Lower lobe of right lung (tissue), 2 donors: ENCODE data around the gene NPHP3. TPM values are rescaled to one million over a fixed set of nuclear protein-coding genes. Genes with fewer than 3 reads are reported as not detected.
A peak's percentile ranks its signal among the peaks of the same experiment; 100 is the strongest.

ENCODE experiments used
- ATAC-seq, 2 donors: fragments of 200-7000 bp; cut with Tn5 transposase; one replicate each; pipeline ENCODE4 v1.9.1; 2020 to 2022; ENCODE audit warnings: mild to moderate bottlenecking in 2 of 2, moderate library complexity in 2 of 2
- DNase-seq: peaks from one replicate; pipeline ENCODE4 v3.0.0-alpha.2; 2020
- H3K27ac ChIP-seq: fragments of 200-600 bp; one replicate; pipeline ENCODE4 v1.8.0; 2022
- H3K27me3 ChIP-seq: fragments of 200-600 bp; one replicate; pipeline ENCODE4 v1.8.0; 2022; ENCODE audit warnings: low read depth
- H3K36me3 ChIP-seq: fragments of 200-600 bp; one replicate; pipeline ENCODE4 v1.8.0; 2022; ENCODE audit warnings: mild to moderate bottlenecking
- H3K4me1 ChIP-seq: fragments of 200-600 bp; one replicate; pipeline ENCODE4 v1.8.0; 2022
- H3K4me3 ChIP-seq: fragments of 200-600 bp; one replicate; pipeline ENCODE4 v1.8.0; 2022; ENCODE audit warnings: mild to moderate bottlenecking
- H3K9me3 ChIP-seq: fragments of 200-600 bp; one replicate; pipeline ENCODE4 v1.8.0; 2022
- intact Hi-C: fragments of 100-400 bp; cut with DNase I; formaldehyde crosslinking; loops from one replicate; pipeline ENCODE4 v1.11.0; 2022
- total RNA-seq: library from RNA; stranded (reverse); fragmentation: NEBNext Ultra II Directional; extraction: Animal tissue kit (Norgen Biotek cat#: 25700); gene quantifications from one replicate; pipeline ENCODE4 v1.2.1, GENCODE V29; 2021
- TF ChIP-seq, protein P1 (sequence below): fragments of 200-600 bp; IDR thresholded peaks from one replicate; pipeline ENCODE4 v1.8.0; 2022; ENCODE audit warnings: antibody characterized with exemption, mild to moderate bottlenecking
- donor health status: DM: no; HTN: yes; CAD: no; lungs with severe emphysema.

Gene NPHP3
- total RNA-seq, 1 donor from 2014 or later: 31.2 TPM

DNA sequence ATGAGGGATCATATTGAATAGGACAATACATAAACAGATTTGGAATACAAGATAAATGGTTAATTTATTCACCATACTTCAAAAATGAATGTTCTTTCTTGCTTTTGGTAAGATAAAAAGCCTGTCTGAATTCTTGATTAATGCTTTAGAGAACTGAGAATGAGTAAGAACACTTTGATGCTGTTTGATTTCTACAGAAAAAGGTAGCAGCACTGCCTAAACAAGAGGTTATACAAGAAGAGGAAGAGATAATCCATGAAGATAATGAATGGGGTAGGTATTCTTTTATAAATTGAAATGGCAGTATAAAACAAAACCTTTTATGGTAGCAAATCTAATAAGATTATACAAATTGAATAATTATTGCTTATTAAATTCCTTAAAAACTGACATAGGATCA is 46.8 kb downstream of the NPHP3 start:
- DNase-seq (no peak), ATAC-seq (no peak)
- Histone ChIP-seq H3K27ac (no peak overlapping the region), H3K9me3 (no peaks in the 10 kb centered on the region), H3K4me3 (no peak overlapping the region), H3K27me3 (no peaks in the 10 kb centered on the region), H3K4me1 (no peaks in the 10 kb centered on the region), H3K36me3 (peaks cover 96% of the 10 kb centered on the region)
- TF ChIP-seq, protein P1, sequence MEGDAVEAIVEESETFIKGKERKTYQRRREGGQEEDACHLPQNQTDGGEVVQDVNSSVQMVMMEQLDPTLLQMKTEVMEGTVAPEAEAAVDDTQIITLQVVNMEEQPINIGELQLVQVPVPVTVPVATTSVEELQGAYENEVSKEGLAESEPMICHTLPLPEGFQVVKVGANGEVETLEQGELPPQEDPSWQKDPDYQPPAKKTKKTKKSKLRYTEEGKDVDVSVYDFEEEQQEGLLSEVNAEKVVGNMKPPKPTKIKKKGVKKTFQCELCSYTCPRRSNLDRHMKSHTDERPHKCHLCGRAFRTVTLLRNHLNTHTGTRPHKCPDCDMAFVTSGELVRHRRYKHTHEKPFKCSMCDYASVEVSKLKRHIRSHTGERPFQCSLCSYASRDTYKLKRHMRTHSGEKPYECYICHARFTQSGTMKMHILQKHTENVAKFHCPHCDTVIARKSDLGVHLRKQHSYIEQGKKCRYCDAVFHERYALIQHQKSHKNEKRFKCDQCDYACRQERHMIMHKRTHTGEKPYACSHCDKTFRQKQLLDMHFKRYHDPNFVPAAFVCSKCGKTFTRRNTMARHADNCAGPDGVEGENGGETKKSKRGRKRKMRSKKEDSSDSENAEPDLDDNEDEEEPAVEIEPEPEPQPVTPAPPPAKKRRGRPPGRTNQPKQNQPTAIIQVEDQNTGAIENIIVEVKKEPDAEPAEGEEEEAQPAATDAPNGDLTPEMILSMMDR: no peak
- intact Hi-C loops: no loop called here

DNA sequence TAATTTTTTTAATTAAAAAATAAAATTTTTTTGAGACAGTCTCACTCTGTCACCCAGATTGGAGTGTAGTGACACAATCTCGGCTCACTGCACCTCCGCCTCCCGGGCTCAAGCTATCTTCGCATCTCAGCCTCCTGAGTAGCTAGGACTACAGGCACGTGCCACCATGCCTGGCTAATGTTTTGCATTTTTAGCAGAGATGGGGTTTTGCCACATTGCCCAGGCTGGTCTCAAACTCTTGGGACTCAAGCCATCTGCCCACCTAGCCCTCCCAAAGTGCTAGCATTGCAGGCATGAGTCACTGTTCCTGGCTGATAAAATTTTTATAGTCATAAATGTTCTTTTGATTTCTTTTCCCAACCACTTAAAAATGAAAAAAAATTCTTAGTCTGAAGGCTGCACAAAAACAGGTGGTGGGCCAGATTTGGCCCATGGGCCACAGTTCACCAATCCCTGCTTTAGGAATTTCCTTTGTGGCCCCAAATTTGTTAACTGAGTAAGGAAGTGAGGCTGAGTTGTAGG is 52.9 kb downstream of the NPHP3 start:
- H3K4me3 ChIP-seq: no peak overlapping the region
- no peaks in the 10 kb centered on the region for H3K9me3 ChIP-seq
- peaks cover 12% of the 10 kb centered on the region for H3K4me1 ChIP-seq
- H3K36me3 ChIP-seq: peaks cover 65% of the 10 kb centered on the region
- TF ChIP-seq, protein P1: no peak
- no peak overlapping the region for H3K27ac ChIP-seq
- ATAC-seq: no peak
- DNase-seq: no peak
- intact Hi-C loops: no loop called here
- H3K27me3 ChIP-seq: no peaks in the 10 kb centered on the region

DNA sequence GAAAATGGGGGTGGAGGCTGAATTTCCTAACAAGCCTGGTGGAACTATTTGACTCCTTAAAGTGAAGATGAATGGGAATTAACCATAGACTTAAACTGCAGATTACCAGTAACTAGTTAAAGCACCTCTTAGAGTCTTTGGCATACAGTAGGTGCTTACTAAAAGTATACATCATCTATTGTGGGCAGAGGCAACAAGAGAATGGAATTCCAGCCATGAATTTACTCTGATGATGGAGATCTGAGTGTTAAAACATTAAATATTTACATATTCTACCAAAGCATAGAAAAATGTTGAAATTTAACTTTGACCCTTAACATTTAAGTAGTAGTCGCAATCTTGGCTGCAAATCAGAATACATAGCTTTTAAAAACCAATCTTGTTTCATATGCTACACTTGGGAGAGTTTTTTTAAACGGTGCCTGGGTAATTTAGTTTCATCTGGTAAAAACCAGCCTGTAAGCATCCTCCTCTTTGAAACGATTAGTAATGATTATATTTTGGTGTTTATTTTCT is 56.9 kb downstream of the NPHP3 start:
- intact Hi-C loops: no loop called here
- H3K27ac ChIP-seq: no peak overlapping the region
- H3K36me3 ChIP-seq: peaks cover 28% of the 10 kb centered on the region
- no peak overlapping the region for H3K4me3 ChIP-seq
- H3K27me3 ChIP-seq: no peaks in the 10 kb centered on the region
- peaks cover 29% of the 10 kb centered on the region for H3K4me1 ChIP-seq
- TF ChIP-seq, protein P1: no peak
- H3K9me3 ChIP-seq: no peaks in the 10 kb centered on the region
- ATAC-seq: no peak
- no peak for DNase-seq

DNA sequence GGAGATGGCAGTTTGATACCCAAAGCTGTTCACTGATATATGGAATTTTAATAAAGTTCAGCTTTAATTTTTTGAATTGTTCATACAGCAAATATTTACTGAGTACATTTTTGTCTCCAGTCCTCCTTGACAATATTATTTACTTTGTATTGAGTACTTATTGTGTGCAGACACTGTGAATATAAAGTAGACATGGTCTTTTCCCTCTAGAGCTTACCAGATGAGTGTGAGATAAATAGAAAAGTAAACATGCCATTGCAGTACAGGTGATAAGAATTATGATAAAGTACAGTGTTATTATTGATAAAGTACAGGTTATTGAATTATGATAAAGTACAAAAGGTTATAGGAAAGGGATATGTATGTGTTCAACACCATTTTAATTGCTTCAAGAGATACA is 60.0 kb downstream of the NPHP3 start:
- Histone ChIP-seq H3K4me1 (peaks cover 42% of the 10 kb centered on the region), H3K36me3 (peaks cover 14% of the 10 kb centered on the region), H3K27ac (no peak overlapping the region), H3K4me3 (peak overlapping the region; percentile 89), H3K27me3 (no peaks in the 10 kb centered on the region), H3K9me3 (no peaks in the 10 kb centered on the region)
- DNase-seq: no peak
- TF ChIP-seq, protein P1: no peak
- ATAC-seq: no peak
- intact Hi-C loops: no loop called here

DNA sequence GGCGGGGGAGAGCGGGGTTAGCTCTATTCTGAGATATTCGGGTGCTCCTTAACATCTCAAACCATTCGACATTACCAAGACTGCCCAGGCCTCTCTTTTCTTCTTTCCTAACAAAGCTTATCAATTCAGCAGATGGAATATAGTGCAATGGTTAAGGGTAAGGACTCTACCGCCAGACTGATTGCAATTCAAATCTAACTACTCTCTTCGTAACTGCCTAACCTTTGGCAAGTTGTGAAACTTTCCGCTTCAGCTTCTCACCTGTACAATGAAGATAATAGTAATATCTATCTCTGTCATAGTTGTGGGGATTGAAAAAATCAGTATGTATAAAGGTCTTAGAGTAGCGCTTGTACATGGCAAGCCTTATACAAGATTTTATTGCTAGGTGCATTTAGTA is 61.1 kb downstream of the NPHP3 start:
- TF ChIP-seq, protein P1: no peak
- H3K36me3 ChIP-seq: peaks cover 4% of the 10 kb centered on the region
- no peaks in the 10 kb centered on the region for H3K9me3 ChIP-seq
- intact Hi-C loops: no loop called here
- ATAC-seq (no peak), DNase-seq (no peak)
- H3K27me3 ChIP-seq: no peaks in the 10 kb centered on the region
- H3K4me1 ChIP-seq: peaks cover 43% of the 10 kb centered on the region
- H3K4me3 ChIP-seq: peak overlapping the region; percentile 89
- peak overlapping the region; percentile 95 for H3K27ac ChIP-seq

DNA sequence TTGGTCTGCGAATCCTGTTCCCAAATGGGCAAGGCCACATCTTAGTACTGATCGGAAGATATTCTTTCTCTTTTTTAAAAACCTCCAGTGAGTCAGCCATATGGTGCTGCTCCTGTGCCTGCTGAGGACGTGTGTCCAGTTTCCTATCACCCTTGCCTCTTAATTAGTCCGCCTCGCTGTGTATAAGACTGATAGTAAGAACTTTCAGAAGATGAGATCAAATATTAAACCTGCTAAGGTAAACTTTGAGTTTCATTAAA is 61.5 kb downstream of the NPHP3 start:
- DNase-seq (no peak), ATAC-seq (peak in 1 of 2 donors; percentile 8)
- TF ChIP-seq, protein P1: no peak
- Histone ChIP-seq H3K9me3 (no peaks in the 10 kb centered on the region), H3K4me3 (peak overlapping the region; percentile 89), H3K27me3 (no peaks in the 10 kb centered on the region), H3K36me3 (peaks cover under 1% of the 10 kb centered on the region), H3K4me1 (peaks cover 43% of the 10 kb centered on the region), H3K27ac (peak overlapping the region; percentile 95)
- intact Hi-C loops: no loop called here
